ENCODE results near the gene TMED6. TPM values are rescaled to one million over a fixed set of nuclear protein-coding genes. Genes with fewer than 3 reads are reported as not detected.
A peak's percentile ranks its signal among the peaks of the same experiment; 100 is the strongest.
"Not testable (repeated sequence)": the region's sequence is repeated elsewhere in the genome, so short reads cannot be mapped to it uniquely, and the experiment has no call there.

The TMED6 gene
- total RNA-seq, 1 donor from 2014 or later: not detected

- DNase-seq (ENCODE audit: low spot score in 2 of 2) (no peak), FAIRE-seq (no peak)
These were observed 11.7 kb upstream of the TMED6 start for GRCh38 chr16:69363281-69363717.

- DNase-seq (ENCODE audit: low spot score in 2 of 2); FAIRE-seq: not testable (repeated sequence)
These were observed 8.5 kb upstream of the TMED6 start for GRCh38 chr16:69360070-69360469.

GRCh38 chr16:69350536-69351133 lies 951 bp downstream of the TMED6 start:
- no peak for FAIRE-seq
- DNase-seq (ENCODE audit: low spot score in 2 of 2): no peak

- no peak for FAIRE-seq
- DNase-seq (ENCODE audit: low spot score in 2 of 2): no peak
These were observed 2.0 kb downstream of the TMED6 start for GRCh38 chr16:69349536-69349935.

- DNase-seq (ENCODE audit: low spot score in 2 of 2) (no peak), FAIRE-seq (no peak)
These were observed 3.4 kb downstream of the TMED6 start for GRCh38 chr16:69348222-69348621.

- DNase-seq (ENCODE audit: low spot score in 2 of 2) (no peak), FAIRE-seq (no peak)
These were observed 4.9 kb downstream of the TMED6 start for GRCh38 chr16:69346683-69347082.

- DNase-seq (ENCODE audit: low spot score in 2 of 2) (no peak), FAIRE-seq (no peak)
These were observed 5.7 kb downstream of the TMED6 start for GRCh38 chr16:69345923-69346322.

- DNase-seq (ENCODE audit: low spot score in 2 of 2) (no peak), FAIRE-seq (no peak)
These were observed 7.4 kb downstream of the TMED6 start for GRCh38 chr16:69344171-69344570.

- DNase-seq (ENCODE audit: low spot score in 2 of 2): no peak
- no peak for FAIRE-seq
These were observed 11.4 kb downstream of the TMED6 start for GRCh38 chr16:69340095-69340644.

- DNase-seq (ENCODE audit: low spot score in 2 of 2) (peak; percentile 92 to 93), FAIRE-seq (no peak)
These were observed 12.1 kb downstream of the TMED6 start, which contains the start of the genes COG8 and NIP7 for GRCh38 chr16:69339289-69340094. COG8 (minus strand) TSS chr16:69339564; CDS start chr16:69339552, 12 bp downstream. NIP7 (plus strand) TSS chr16:69339772; CDS start chr16:69339830, 58 bp downstream.

- DNase-seq (ENCODE audit: low spot score in 2 of 2) (peak in 1 of 2 donors; percentile 56), FAIRE-seq (no peak)
These were observed 12.9 kb downstream of the TMED6 start for GRCh38 chr16:69338557-69339288.

GRCh38 chr16:69334696-69335095 lies 16.9 kb downstream of the TMED6 start:
- FAIRE-seq (no peak), DNase-seq (ENCODE audit: low spot score in 2 of 2) (no peak)

GRCh38 chr16:69330286-69331109 lies 21.1 kb downstream of the TMED6 start, which contains the start of gene PDF:
PDF (minus strand) TSS chr16:69330588; CDS start chr16:69330570, 18 bp downstream.
- FAIRE-seq (no peak), DNase-seq (ENCODE audit: low spot score in 2 of 2) (peak; percentile 98)

- FAIRE-seq: no peak
- DNase-seq (ENCODE audit: low spot score in 2 of 2): no peak
These were observed 22.0 kb downstream of the TMED6 start for GRCh38 chr16:69329369-69330285.

GRCh38 chr16:69328854-69329316 lies 22.7 kb downstream of the TMED6 start:
- DNase-seq (ENCODE audit: low spot score in 2 of 2) (no peak), FAIRE-seq (no peak)

GRCh38 chr16:69327585-69328310 lies 23.8 kb downstream of the TMED6 start:
- DNase-seq (ENCODE audit: low spot score in 2 of 2) (no peak), FAIRE-seq (no peak)

GRCh38 chr16:69326172-69326873 lies 25.3 kb downstream of the TMED6 start:
- DNase-seq (ENCODE audit: low spot score in 2 of 2) (no peak), FAIRE-seq (no peak)

Measured in frontal cortex (tissue), 4 donors.